Ishikawa (cell line): Measurements from ENCODE around the gene WASHC4.

Source experiments
- CEBPB ChIP-seq: IDR thresholded peaks from 2 replicates; pipeline ENCODE4 v1.6.1; 2012
- CREB1 ChIP-seq: IDR thresholded peaks from 2 replicates; pipeline ENCODE4 v1.6.1; 2012; ENCODE audit warnings: low read depth
- EGR1 ChIP-seq: IDR thresholded peaks from 2 replicates; pipeline ENCODE4 v1.6.1; 2012
- EP300 ChIP-seq: IDR thresholded peaks from 2 replicates; pipeline ENCODE4 v1.6.1; 2012; ENCODE audit warnings: borderline replicate concordance
- FOXM1 ChIP-seq: IDR thresholded peaks from 2 replicates; pipeline ENCODE4 v1.6.1; 2012; ENCODE audit warnings: low read depth, borderline replicate concordance
- NFIC ChIP-seq: IDR thresholded peaks from 2 replicates; pipeline ENCODE4 v1.6.1; 2012
- RAD21 ChIP-seq: IDR thresholded peaks from 2 replicates; pipeline ENCODE4 v1.6.1; 2012; ENCODE audit warnings: low read depth
- TAF1 ChIP-seq: IDR thresholded peaks from 2 replicates; pipeline ENCODE4 v1.6.1; 2012; ENCODE audit warnings: low read depth, mild to moderate bottlenecking
- TCF12 ChIP-seq: IDR thresholded peaks from 2 replicates; pipeline ENCODE4 v1.6.1; 2012; ENCODE audit warnings: low read depth
- TEAD4 ChIP-seq: IDR thresholded peaks from 2 replicates; pipeline ENCODE4 v1.6.1; 2012
- USF1 ChIP-seq: IDR thresholded peaks from 2 replicates; pipeline ENCODE4 v1.6.1; 2012
- YY1 ChIP-seq: IDR thresholded peaks from 2 replicates; pipeline ENCODE4 v1.6.1; 2012; ENCODE audit warnings: low read depth
- ZBTB7A ChIP-seq: IDR thresholded peaks from 2 replicates; pipeline ENCODE4 v1.6.1; 2012; ENCODE audit warnings: low read depth
- TF ChIP-seq, protein P1 (sequence below): IDR thresholded peaks from 2 replicates; pipeline ENCODE4 v1.6.1; 2012
- TF ChIP-seq, protein P2 (sequence below): IDR thresholded peaks from 2 replicates; pipeline ENCODE4 v1.6.1; 2012; ENCODE audit warnings: low read depth, mild to moderate bottlenecking

Gene WASHC4

DNA sequence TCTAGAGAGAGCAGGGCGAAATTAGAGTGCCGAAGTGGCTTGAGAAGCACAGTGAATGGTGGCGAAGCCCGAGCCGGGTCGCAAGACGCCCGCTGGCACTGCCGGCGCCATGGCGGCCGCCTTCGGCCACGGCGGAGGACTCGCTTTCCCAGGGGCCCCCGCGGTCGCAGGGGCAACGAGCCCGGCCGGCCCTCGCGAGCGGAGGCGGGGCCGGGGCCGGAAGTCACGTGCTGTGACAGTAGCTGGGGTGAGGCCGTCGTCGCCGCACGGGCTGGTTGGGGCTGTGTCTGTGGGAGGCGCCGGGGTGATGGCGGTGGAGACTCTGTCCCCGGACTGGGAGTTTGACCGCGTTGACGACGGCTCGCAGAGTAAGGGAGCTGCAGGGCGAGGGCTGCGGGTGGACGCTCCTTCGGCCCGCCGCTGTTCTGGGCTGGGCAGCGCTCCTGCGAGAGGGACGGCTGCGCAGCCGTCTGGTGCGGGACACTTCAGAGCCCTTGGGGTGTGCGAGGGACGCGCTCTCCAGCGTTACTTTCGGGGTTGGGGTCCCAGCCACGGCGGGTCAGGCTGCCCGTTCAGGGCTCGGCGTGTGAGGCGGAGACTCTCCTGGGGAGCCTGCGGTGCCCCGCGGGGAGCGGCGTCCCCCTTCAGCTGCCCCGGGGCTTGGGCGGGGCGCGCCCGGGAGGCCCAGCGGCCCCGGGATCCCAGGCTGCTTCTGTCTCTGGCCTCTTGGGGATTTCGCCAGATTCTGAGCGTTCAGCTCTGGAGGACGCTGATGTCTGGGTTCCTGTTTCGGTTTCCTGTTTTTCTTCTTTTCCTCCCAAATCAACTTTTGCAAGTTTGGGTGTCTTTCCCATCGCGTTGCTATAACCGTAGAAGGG lies at the start of gene WASHC4:
TSS of gene WASHC4 (plus strand) at position 238 of the 878 bp plus-strand sequence. CDS start at position 308, 70 bp downstream.
- TF ChIP-seq USF1, result peak; percentile 98
- TF ChIP-seq, protein P1, sequence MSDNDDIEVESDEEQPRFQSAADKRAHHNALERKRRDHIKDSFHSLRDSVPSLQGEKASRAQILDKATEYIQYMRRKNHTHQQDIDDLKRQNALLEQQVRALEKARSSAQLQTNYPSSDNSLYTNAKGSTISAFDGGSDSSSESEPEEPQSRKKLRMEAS, result peak; percentile 96
- TF ChIP-seq EGR1, result peak; percentile 62
- TF ChIP-seq, protein P2, sequence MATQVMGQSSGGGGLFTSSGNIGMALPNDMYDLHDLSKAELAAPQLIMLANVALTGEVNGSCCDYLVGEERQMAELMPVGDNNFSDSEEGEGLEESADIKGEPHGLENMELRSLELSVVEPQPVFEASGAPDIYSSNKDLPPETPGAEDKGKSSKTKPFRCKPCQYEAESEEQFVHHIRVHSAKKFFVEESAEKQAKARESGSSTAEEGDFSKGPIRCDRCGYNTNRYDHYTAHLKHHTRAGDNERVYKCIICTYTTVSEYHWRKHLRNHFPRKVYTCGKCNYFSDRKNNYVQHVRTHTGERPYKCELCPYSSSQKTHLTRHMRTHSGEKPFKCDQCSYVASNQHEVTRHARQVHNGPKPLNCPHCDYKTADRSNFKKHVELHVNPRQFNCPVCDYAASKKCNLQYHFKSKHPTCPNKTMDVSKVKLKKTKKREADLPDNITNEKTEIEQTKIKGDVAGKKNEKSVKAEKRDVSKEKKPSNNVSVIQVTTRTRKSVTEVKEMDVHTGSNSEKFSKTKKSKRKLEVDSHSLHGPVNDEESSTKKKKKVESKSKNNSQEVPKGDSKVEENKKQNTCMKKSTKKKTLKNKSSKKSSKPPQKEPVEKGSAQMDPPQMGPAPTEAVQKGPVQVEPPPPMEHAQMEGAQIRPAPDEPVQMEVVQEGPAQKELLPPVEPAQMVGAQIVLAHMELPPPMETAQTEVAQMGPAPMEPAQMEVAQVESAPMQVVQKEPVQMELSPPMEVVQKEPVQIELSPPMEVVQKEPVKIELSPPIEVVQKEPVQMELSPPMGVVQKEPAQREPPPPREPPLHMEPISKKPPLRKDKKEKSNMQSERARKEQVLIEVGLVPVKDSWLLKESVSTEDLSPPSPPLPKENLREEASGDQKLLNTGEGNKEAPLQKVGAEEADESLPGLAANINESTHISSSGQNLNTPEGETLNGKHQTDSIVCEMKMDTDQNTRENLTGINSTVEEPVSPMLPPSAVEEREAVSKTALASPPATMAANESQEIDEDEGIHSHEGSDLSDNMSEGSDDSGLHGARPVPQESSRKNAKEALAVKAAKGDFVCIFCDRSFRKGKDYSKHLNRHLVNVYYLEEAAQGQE, result no peak
- TF ChIP-seq EP300, result no peak
- peak; percentile 36; the same call in 1 of the 2 replicates for TF ChIP-seq CREB1
- TF ChIP-seq YY1, result peak; percentile 95
- TF ChIP-seq TCF12, result peak; percentile 50; the same call in 1 of the 2 replicates
- TF ChIP-seq TAF1, result peak; percentile 86

GRCh38 chr12:105060715-105061378 lies 46.7 kb upstream of the WASHC4 start:
- TF ChIP-seq CEBPB (no peak), FOXM1 (no peak), USF1 (no peak), TAF1 (no peak), TEAD4 (no peak), EP300 (no peak), EGR1 (no peak), RAD21 (no peak), YY1 (no peak), ZBTB7A (no peak), TCF12 (no peak), CREB1 (no peak), NFIC (no peak)
- TF ChIP-seq, protein P1, result no peak
- TF ChIP-seq, protein P2, result no peak

DNA sequence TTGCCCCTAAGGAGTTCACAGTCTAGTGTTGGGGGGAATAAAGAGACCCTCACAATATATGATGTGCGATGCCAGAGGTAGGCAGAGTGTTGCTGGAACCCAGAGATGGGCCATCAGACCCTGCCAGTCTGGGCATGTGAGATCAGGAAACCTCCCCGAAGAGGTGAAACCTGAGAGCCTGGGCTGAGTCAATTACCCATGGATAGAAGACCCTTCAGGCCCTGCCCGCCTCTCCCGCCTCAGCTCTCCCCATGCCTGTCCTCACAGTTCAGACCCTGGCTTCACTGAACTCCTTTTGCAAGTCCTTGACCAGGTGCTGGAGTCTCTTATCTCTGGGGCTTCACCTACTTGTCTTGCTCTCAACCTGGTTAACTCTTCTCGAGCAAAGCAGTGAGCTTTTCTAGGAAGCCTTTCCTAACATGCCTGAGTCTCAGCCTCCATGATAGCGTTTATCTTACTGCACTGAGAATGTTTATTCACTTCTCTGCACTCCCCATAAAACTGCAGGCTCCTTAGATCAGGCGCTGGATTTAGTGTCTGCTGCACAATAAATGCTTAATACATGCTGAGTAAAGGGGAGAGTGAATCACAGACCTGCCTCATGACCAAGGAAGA lies 42.9 kb upstream of the WASHC4 start:
- TF ChIP-seq USF1, result no peak
- no peak for TF ChIP-seq YY1

DNA sequence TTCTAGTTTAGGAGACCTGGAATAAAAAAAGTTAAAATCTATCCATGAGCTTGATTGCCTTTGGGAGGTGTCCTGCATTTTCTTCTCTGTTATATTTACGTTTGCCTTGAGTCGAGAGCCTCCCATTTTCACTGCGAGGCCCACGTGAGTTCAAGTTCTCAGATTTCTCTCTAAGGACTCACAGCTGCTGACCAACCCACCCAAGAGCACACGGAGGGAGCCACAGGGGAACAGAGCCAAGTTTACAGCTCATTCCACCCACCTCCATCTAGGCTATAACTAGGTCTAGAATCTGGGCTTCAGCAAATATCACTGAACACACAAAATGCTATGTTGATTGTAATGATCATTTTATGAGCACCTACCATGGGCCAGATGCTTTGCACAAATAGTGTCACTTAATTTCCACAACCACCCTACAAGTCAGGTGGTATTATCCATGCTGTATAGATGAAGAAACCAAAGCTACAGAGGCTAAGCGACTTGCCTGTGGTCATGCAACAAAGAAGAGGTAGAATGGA lies 40.0 kb upstream of the WASHC4 start:
- TF ChIP-seq USF1, result no peak
